Effector CD4-positive, alpha-beta T cell (primary cell): Measurements from ENCODE around the gene STARD7.

ENCODE experiments used
- DNase-seq: peaks from one replicate; pipeline ENCODE4 v3.0.0-alpha.2; 2020

STARD7 gene

GRCh38 chr2:96195410-96196066 lies 13.1 kb downstream of the STARD7 start:
- no peak for DNase-seq

- no peak for DNase-seq
Measured at GRCh38 chr2:96191937-96192670, 16.5 kb downstream of the STARD7 start.

DNA sequence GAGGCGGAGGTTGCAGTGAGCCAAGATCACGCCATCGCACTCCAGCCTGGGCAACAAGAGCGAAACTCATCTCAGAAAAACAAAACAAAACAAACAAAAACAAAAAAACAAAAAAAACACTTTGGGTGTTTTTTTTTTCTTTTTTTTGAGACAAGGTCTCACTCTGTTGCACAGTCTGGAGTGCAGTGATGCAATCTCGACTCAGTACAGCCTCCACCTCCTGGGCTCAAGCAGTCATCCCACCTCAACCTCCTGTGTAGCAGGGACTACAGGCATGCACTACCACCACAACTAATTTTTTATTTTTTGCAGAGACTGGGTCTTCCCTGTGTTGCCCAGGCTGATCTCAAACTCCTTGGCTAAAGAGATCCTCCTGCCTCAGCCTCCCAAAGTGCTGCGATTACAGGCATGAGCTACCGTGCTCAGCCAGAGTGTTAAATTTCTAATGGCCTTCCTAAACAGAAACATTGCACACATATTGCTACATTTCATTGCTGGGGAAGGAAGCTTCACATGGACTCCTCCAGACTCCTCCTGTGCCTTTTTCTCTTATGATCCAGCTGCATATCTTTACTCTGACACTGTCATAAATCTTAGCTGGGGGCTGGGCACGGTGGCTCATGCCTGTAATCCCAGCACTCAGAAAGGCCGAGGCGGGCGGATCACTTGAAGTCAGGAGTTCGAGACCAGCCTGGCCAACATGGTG lies 19.7 kb downstream of the STARD7 start:
- DNase-seq = no peak

- DNase-seq = no peak
Measured at GRCh38 chr2:96186562-96186961, 22.1 kb downstream of the STARD7 start.

GRCh38 chr2:96185516-96185915 lies 23.1 kb downstream of the STARD7 start:
- no peak for DNase-seq

- no peak for DNase-seq
Measured at GRCh38 chr2:96184989-96185388, 23.6 kb downstream of the STARD7 start.

DNA sequence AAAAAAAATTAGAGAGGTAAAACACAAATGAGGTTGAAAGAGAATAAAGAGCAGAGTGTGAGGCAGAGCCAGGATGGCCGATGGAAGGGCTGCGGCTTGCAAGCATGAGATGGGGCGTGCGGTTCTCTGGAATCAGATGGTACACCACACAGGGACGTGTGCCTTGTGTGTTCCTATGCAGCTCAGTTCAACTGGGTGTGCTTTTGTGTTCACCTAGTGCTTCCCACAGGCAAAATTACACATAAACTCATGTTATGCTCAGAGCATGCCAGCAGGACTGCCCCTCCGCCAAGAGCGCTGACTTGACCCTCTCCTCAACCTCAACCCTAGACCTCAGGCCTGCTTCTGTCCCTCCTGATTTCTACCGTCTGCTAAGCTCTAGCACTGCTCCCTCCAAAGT lies 24.4 kb downstream of the STARD7 start:
- no peak for DNase-seq

- DNase-seq = no peak
Measured at GRCh38 chr2:96181529-96181928, 27.1 kb downstream of the STARD7 start.

DNA sequence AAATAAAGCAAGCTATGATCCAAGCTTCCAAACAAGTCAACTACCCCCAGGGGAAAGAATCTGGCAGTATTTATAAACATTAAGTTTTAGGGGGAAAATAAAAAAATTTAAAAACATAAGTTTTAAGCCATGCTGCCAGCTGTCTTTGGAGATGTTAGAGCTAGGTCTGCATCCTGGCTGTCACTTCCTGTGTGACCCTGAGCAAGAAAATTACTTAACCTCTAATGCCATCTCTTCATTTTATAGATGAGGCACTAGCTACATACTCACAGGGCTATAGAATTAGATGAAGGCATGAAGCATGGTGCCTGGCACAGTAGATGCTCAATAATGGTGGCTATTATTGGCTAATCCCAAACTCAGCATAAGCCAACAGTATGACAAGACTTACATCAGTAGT lies 28.1 kb downstream of the STARD7 start:
- DNase-seq = no peak

DNA sequence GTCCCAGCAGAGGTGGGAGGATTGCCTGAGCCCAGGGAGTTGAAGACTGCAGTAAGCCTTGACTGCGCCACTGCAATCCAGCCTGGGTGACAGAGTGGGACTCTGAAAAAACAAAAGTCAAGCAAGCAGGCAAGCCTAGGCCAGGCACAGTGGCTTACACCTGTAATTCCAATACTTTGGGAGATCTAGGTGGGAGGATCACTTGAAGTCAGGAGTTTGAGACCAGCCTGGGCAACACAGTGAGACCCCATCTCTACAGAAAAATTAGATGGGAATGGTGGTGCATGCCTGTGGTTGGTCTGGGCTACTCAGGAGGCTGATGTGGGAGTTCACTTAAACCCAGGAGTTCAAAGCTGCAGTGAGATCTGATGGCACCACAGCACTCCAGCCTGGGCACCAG lies 28.6 kb downstream of the STARD7 start:
- no peak for DNase-seq

DNA sequence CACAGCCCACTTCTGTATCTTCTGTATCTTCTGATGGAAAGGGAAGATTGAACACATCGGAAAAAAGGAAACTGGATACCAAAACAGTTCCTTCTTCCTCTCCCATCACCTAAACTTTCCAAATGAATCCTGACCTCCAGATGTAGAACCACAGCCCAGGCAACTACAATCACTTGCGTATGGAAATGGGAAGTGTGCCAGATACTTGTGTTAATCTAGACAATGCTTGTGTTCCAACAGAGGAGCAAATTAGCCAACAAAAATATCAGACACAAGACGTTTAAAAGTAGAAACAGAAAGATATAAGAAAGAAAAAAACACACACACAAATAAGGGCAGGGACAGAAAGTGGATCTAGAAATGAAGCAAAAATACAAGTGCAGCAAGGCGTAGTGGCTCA lies 32.0 kb downstream of the STARD7 start:
- DNase-seq = no peak

DNA sequence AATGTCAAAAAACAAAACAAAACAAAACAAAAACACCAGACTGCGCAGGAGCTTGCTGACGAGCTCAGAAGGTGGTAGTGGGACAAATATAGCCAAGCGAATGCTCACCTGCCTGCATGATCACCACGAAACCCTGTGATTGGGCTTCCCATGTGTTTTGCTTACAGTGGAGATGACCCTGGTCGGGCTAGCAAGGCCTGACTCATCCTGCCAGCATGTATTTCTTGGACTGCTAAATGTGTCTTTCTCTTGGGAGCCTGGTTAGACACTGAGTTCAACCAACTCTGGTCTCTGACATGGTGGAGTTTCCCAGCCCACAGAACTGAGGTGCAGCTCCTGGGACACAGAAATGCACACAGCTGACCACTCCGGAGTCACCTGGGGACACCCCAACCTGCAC lies 32.7 kb downstream of the STARD7 start:
- DNase-seq = no peak

DNA sequence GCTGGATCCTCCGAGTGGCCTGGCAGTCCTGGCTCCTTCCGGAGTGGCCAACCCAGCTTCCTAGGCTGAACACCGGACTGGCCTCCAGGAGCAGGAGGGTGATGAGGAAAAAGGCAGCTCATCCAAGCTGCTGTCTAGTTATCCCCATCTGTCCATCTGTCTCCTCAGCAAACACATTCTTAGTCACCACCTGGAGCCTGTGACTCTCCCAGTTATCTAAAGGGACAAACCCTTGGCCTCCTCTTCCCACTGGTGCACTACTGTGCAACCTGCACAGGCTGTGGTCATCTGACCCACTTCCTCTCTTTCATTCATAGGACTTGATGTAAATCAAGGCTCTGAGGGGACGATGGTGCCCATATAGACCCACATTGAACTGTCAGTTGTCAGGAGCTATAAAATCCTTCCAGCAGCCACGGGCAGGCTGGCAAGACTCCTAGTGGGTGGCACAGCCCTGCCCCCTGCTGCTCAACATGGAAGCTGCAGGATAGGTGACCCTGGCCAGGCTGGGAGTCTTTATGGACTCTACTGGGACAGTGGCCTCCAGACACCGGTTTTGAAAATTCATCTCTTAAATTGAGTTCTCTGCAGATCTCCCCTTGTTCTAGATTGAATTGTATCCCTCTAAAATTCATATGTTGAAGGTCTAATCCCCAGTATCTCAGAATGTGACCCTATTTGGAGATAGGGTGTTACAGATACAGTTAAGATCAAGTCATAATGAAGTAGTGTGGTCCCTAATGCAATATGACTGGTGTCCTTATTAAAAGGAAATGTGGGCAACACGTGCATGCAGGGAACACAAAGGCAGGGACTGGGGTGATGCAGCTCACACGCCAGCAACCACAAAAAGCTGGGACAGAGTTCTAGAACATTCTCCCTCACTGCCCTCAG lies 34.1 kb downstream of the STARD7 start:
- peak; percentile 79 for DNase-seq

DNA sequence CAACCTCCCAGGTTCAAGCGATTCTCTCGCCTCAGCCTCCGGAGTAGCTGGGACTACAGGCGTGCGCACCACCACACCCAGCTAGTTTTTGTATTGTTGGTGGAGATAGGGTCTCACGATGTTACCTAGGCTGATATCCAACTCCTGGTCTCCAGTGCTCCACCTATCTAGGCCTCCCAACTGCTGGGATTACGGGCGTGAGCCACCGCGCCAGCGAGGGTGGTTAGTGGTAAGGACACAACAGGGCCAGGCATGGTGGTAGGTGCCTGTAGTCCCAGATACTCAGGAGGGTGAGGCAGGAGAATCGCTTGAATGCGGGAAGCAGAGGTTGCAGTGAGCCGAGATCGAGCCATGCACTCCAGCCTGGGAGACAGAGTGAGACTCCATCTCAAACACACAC lies 36.8 kb downstream of the STARD7 start:
- no peak for DNase-seq

DNA sequence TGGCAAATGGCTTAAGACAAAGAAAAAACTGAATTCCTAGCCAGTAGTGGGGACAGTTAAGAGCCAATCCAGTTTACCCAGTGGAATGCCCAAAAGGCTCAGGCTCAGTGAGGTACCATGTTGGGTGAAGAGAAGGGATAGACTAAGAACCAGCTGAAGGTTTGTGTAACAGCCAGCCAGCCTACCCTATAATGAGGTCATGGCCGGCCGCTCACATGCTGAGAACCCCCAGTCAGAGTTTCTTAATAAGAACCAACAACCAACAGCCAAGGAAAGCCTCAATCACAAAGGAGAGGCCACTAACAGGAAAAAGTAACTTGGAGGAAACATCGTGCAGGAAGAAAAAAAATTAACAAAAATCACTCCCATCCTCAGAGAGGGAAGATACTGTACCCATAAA lies 38.0 kb downstream of the STARD7 start:
- no peak for DNase-seq

GRCh38 chr2:96169868-96170507 lies 38.6 kb downstream of the STARD7 start:
- DNase-seq = no peak

- DNase-seq = no peak
Measured at GRCh38 chr2:96167407-96168013, 41.1 kb downstream of the STARD7 start.

GRCh38 chr2:96164459-96165184 lies 44.0 kb downstream of the STARD7 start:
- peak; percentile 37 for DNase-seq

GRCh38 chr2:96163768-96164429 lies 44.7 kb downstream of the STARD7 start:
- peak; percentile 49 for DNase-seq

DNA sequence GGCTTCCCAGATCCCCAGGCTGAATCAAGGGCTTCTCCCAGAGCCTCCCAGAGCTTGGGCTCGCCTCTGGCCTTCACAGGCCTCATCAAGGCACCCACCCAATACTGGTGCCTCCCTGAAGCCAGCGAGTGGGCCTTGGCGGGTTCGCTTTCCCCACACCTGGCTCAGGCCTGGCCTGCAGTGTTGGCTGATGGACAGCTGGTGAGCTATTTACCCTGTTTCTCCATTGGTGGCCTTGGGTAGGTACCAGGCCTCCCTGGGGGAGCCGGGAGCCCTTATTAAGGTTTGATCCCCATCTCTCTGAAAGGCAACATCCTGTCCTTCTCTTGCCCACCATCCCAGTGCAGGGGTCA lies 45.2 kb downstream of the STARD7 start:
- peak; percentile 1 for DNase-seq

GRCh38 chr2:96161898-96162297 lies 46.7 kb downstream of the STARD7 start:
- DNase-seq = peak; percentile 1
